ENCODE measurements around the gene BNC2. TPM values are rescaled to one million over a fixed set of nuclear protein-coding genes. Genes with fewer than 3 reads are reported as not detected.

The BNC2 gene
- total RNA-seq, 1 experiment from 2014 or later, result not detected

GRCh38 chr9:16670791-16671190, 199.7 kb downstream of the BNC2 start:
- no peak for TF ChIP-seq CTCF (IDR thresholded peaks at IDR 0.05; ENCODE audit: unreplicated experiment)
- Mint-ChIP-seq H3K36me3 (ENCODE audit: insufficient read depth, unreplicated experiment) (no peaks in the 10 kb centered on the region), H3K9me3 (ENCODE audit: low read depth, unreplicated experiment) (no peaks in the 10 kb centered on the region), H3K4me3 (ENCODE audit: low read depth, unreplicated experiment) (no peak overlapping the region), H3K4me1 (ENCODE audit: low read depth, unreplicated experiment) (no peaks in the 10 kb centered on the region), H3K27ac (ENCODE audit: unreplicated experiment) (no peak overlapping the region), H3K27me3 (ENCODE audit: unreplicated experiment) (no peaks in the 10 kb centered on the region)
- CTCF ChIA-PET, result no interaction called here
- intact Hi-C loops (cut with micrococcal nuclease; ENCODE audit: unreplicated experiment), result no loop called here
- DNase-seq, result no peak
- no TSS peak for BruUV-seq (replicated peaks)

- no peaks in the 10 kb centered on the region for H3K27me3 Mint-ChIP-seq (ENCODE audit: unreplicated experiment)
- no peaks in the 10 kb centered on the region for H3K4me1 Mint-ChIP-seq (ENCODE audit: low read depth, unreplicated experiment)
- CTCF ChIA-PET, result no interaction called here
- intact Hi-C loops (cut with micrococcal nuclease; ENCODE audit: unreplicated experiment), result no loop called here
- DNase-seq, result no peak
- H3K36me3 Mint-ChIP-seq (ENCODE audit: insufficient read depth, unreplicated experiment), result no peaks in the 10 kb centered on the region
- no peak overlapping the region for H3K27ac Mint-ChIP-seq (ENCODE audit: unreplicated experiment)
- no peaks in the 10 kb centered on the region for H3K9me3 Mint-ChIP-seq (ENCODE audit: low read depth, unreplicated experiment)
- BruUV-seq (replicated peaks), result no TSS peak
- no peak for TF ChIP-seq CTCF (IDR thresholded peaks at IDR 0.05; ENCODE audit: unreplicated experiment)
- no peak overlapping the region for H3K4me3 Mint-ChIP-seq (ENCODE audit: low read depth, unreplicated experiment)
Observed at GRCh38 chr9:16668734-16669295, 201.7 kb downstream of the BNC2 start.

- intact Hi-C loops (cut with micrococcal nuclease; ENCODE audit: unreplicated experiment), result no loop called here
- H3K27me3 Mint-ChIP-seq (ENCODE audit: unreplicated experiment), result no peaks in the 10 kb centered on the region
- DNase-seq, result no peak
- H3K4me1 Mint-ChIP-seq (ENCODE audit: low read depth, unreplicated experiment), result no peaks in the 10 kb centered on the region
- H3K36me3 Mint-ChIP-seq (ENCODE audit: insufficient read depth, unreplicated experiment), result no peaks in the 10 kb centered on the region
- BruUV-seq (replicated peaks), result no TSS peak
- CTCF ChIA-PET, result no interaction called here
- H3K27ac Mint-ChIP-seq (ENCODE audit: unreplicated experiment), result no peak overlapping the region
- H3K4me3 Mint-ChIP-seq (ENCODE audit: low read depth, unreplicated experiment), result no peak overlapping the region
- H3K9me3 Mint-ChIP-seq (ENCODE audit: low read depth, unreplicated experiment), result no peaks in the 10 kb centered on the region
- no peak for TF ChIP-seq CTCF (IDR thresholded peaks at IDR 0.05; ENCODE audit: unreplicated experiment)
Observed at GRCh38 chr9:16664211-16664610, 206.3 kb downstream of the BNC2 start.

GRCh38 chr9:16661816-16662215, 208.7 kb downstream of the BNC2 start:
- DNase-seq, result no peak
- BruUV-seq (replicated peaks), result no TSS peak
- intact Hi-C loops (cut with micrococcal nuclease; ENCODE audit: unreplicated experiment), result no loop called here
- Mint-ChIP-seq H3K27ac (ENCODE audit: unreplicated experiment) (no peak overlapping the region), H3K4me1 (ENCODE audit: low read depth, unreplicated experiment) (no peaks in the 10 kb centered on the region), H3K4me3 (ENCODE audit: low read depth, unreplicated experiment) (no peak overlapping the region), H3K27me3 (ENCODE audit: unreplicated experiment) (no peaks in the 10 kb centered on the region), H3K36me3 (ENCODE audit: insufficient read depth, unreplicated experiment) (no peaks in the 10 kb centered on the region), H3K9me3 (ENCODE audit: low read depth, unreplicated experiment) (no peaks in the 10 kb centered on the region)
- TF ChIP-seq CTCF (IDR thresholded peaks at IDR 0.05; ENCODE audit: unreplicated experiment), result no peak
- CTCF ChIA-PET, result no interaction called here

All from Calu3 (cell line).